GM19463 (cell line): Measurements from ENCODE around the gene SLX4.
A peak's percentile ranks its signal among the peaks of the same experiment; 100 is the strongest.

ENCODE experiments used
- ATAC-seq: cut with Tn5 transposase; IDR thresholded peaks from one replicate; pipeline ENCODE4 v1.9.1; 2021; ENCODE audit warnings: mild to moderate bottlenecking, moderate library complexity; ENCODE audit not compliant: unreplicated experiment

Gene SLX4

GRCh38 chr16:3583303-3584038 is 27.9 kb downstream of the SLX4 start:
- no peak for ATAC-seq

DNA sequence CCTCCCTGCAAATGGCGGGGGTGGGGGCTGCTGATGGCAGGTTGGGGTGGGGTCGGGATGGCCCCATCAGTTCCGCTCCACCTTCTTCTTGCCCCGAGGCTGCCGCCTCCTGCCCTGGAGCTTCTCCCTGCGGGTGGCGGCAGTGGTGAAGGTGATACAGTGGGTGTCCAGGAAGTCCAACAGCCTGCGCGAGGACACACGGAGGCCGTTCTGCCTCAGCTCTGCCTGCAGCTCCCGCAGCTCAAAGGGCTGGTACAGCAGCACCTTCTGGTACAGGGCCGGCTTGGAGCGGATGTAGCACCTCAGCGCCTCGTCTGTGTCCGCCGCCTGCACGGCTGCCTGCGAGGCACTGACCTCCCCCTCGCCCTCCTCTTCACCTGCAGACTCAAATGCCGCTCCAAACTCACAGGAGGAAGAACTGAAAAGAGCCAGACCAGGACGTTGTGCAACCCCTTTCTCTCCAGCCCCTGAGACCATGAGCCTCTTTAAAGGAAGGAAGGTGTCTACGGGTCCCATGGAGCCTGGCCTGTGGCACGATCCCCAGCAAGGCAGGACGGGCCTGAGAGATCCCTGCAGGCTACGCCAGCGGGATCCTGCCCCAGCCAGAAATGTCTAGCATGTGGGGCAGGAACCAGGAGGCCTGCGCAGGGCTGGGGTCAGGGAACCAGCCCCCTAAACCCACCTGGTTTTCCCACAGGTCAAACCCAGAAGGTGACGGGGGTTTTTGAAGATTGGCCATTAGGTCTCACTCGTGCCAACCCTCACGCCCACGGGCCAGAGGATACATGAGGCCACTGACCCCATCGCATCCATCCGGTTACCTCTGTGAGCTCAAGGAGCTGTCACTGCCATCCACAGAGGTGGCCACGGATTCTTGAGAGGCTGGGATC is 28.9 kb downstream of the SLX4 start:
- no peak for ATAC-seq

- ATAC-seq, result no peak
Measured at GRCh38 chr16:3581392-3581791, 30.0 kb downstream of the SLX4 start.

DNA sequence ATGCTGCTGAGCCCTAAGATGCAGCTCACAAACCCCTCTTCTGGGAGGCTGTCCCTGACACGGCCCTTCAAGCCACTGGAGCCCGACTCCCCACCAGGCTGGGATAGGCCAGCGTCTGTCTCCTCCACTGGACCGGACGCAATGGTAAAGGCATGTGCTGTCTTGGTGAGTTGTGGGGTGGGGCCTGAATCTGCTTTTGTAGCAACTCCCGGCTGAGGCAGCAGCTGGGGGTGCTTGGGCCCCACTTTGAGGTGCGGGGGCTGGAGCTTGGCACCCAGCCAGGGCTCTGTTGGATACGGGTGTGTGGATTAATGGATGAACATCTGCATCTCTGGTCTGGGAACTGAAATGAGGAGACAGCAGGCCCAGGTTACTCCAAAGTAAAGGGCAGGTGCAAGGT is 30.7 kb downstream of the SLX4 start:
- ATAC-seq, result no peak

DNA sequence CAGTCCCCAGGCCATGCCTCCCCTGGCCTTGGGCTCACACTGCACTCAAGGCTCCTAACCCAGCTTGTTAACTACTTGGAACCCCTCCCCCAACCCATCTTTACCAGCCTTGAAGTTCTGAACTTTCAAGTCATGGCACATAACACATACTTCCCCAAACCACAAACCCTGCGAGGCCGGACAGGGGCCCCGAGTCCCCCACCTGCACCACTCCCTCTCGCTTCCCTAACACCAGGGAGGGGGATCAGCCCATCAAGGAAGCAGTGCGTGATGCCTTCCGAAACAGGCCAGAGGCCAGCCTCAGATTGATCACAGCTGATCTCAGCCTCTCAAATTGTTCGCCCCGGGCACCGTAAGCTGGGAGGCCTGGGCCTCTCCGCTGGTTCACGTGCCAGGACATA is 31.2 kb downstream of the SLX4 start:
- ATAC-seq, result no peak

DNA sequence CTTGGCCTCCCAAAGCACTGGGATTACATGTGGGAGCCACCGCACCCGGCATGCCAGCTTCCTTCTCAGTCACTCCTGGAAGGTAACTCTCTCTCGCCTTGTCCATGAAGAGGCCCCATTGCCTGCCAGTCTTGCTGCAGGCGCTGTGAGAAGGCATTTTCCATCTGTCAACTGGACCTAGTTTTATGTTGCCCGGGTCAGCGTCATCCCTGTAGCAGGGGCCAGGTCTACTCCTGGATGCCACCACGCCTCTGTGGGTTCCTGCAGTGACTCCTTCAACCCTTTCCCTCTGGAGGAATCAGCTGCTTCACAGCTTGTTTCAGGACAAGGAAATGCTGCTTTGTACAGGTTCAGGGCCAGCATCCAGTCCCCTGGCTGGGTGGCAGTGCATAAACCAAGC is 31.6 kb downstream of the SLX4 start:
- ATAC-seq, result no peak

- ATAC-seq, result peak; percentile 71
Measured at GRCh38 chr16:3578610-3579551, 32.5 kb downstream of the SLX4 start.

DNA sequence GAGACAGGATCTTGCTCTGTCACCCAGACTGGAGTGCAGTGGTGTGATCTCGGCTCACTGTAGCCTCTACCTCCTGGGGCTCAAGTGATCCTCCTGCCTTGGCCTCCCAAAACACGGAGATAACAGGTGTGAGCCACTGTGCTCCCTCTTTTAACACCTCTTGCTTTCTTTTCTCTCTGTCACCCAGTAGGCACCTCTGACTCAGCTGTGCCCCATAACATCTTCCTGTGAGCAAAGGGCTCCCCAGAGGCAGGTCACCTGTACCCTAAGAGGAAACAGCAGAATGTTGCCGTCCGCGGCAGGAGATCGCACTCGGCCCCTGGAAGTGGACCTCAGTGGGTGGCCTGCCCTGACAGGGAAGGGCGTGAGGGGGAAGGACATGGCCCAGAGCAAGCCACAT is 33.3 kb downstream of the SLX4 start:
- ATAC-seq, result no peak

GRCh38 chr16:3577302-3577752 is 34.1 kb downstream of the SLX4 start, which contains the start of gene NLRC3:
NLRC3 (minus strand) TSS chr16:3577403; CDS start chr16:3565036, 12,367 bp downstream.
- no peak for ATAC-seq

DNA sequence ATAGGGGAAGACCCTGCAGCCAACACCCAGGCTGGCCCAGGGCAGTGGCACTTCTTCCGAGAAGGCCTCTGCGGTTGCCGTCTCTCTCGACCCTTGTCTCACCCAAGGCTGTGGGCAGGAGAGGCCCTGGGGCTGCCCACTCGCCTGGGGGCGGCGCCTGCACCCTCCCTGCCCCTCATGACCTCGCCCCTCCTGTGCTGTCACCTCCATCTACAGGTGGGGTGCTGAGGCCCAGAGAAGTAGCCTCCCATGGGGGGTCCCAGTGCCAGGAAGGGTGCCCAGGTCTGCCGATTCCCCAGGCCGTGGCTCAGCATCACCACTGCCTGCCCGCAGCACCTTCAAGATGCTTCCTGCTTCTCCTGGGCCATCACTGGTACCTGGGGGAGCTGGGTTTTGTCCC is 35.2 kb downstream of the SLX4 start:
- no peak for ATAC-seq

DNA sequence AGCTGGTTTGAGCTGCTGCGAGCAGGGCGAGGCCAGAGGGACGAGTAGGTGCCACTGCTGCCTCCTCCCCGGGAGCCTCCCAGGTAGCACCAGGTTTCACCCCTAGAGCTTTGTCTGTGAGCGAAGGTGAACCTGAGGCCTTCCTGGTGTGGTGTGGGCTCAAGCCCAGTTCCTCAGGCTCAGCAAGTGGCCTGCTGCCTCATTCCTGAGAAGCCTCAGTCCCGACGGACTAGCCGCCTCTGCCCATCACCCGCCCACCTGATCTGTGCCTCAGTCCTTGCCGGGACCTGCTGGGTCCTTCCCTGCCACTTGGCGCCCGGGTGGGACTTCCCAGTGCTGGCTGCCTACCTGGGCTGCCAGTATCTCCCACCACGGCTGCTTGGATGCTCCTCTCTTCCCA is 35.9 kb downstream of the SLX4 start:
- no peak for ATAC-seq

GRCh38 chr16:3574195-3574594 is 37.2 kb downstream of the SLX4 start:
- no peak for ATAC-seq

DNA sequence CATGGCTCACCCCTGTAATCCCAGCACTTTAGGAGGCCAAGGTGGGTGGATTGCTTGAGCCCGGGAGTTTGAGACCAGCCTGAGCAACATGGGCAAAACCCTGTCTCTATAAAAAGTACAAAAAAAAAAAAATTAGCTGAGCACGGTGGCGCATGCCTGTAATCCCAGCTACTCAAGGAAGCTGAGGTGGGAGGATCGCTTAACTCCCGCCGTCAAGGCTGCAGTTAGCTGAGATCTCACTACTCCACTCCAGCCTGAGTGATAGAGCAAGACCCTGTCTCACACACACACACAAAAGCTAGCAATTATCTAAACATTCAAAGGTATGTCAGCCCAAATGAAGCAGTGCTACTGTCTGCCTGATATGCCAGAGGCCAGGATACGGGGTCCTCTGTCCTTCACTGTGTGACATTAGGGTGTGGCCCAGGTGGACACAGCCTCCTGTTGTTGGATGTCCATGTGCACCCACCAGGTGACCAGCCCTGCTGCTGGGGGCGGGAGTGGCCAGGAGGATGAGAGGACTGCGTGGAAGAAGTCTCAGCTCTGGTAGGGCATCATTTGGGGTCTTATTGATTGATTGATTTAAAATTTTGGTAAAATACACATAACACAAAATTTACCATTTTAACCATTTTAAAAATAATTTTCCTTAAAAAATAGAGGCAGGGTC is 38.1 kb downstream of the SLX4 start:
- no peak for ATAC-seq

DNA sequence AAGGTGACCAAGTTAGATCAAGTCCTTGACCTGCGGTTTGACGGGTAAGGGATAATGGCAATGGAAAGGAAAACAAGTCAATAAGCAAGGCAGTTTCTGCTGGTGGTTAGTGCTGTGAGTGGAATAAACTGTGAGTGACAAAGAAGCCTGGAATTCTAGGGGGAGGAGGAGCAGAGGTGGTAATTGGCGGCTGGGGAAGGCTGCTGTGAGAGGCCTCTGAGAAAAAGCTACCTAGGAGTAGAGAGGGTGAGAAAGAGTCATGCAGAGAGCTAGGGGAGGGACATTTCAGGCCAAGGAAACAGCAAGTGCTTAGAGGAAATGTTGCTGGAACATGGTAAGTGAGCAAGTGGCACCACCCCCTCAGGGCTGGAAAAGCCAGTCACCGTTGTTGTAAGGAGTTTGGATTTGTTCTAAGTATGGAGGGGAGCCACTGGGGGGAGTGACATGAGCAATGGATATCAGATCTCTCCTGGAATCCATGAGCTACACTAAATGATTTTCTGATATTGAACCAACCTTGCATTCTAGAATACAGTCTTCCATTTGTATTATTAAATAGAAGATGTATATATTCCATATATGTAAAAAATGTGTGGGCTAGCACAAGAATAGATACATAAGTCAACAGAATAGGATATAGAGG is 40.9 kb downstream of the SLX4 start:
- ATAC-seq, result no peak

DNA sequence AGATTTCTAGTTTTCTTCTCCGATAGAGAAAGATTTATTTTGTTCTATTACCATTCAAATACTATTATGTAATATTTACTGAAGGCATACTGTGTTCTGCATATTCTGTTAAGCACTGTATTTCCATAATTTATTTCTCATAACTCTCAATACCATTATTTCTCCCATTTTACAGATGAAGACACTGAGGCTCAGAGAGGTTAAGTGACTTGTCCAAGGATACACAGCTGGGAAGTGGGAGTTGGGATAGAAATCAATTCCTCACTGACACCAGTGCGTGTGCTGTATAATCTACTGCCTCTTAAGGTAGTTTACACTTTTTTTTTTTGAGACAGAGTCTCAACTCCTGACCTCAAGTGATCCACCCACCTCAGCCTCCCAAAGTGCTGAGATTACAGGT is 41.6 kb downstream of the SLX4 start:
- ATAC-seq, result no peak

GRCh38 chr16:3566990-3567389 is 44.4 kb downstream of the SLX4 start:
- ATAC-seq, result no peak

- no peak for ATAC-seq
Measured at GRCh38 chr16:3564889-3565141, 46.6 kb downstream of the SLX4 start.

- ATAC-seq, result no peak
Measured at GRCh38 chr16:3564130-3564888, 47.1 kb downstream of the SLX4 start.

GRCh38 chr16:3562914-3563480 is 48.4 kb downstream of the SLX4 start:
- no peak for ATAC-seq
